Right renal cortex interstitium (tissue), 3 donors: Measurements from ENCODE around the gene AP1G2. TPM values are rescaled to one million over a fixed set of nuclear protein-coding genes. Genes with fewer than 3 reads are reported as not detected.

Experiments used
- DNase-seq, 3 donors: peaks; one replicate each; pipeline ENCODE4 v3.0.0-alpha.2; 2013; ENCODE audit warnings: low read depth in 3 of 3, low spot score in 2 of 3
- polyA plus RNA-seq, 3 donors: library from polyadenylated mRNA; unstranded; fragments of 120-200 nt; gene quantifications; one replicate each; pipeline ENCODE4 v1.2.1, GENCODE V29; 2013; ENCODE audit not compliant: insufficient read length in 3 of 3

Gene AP1G2
- polyA plus RNA-seq, 3 donors: 57.6 to 67.8 (median 60.9) TPM

DNA sequence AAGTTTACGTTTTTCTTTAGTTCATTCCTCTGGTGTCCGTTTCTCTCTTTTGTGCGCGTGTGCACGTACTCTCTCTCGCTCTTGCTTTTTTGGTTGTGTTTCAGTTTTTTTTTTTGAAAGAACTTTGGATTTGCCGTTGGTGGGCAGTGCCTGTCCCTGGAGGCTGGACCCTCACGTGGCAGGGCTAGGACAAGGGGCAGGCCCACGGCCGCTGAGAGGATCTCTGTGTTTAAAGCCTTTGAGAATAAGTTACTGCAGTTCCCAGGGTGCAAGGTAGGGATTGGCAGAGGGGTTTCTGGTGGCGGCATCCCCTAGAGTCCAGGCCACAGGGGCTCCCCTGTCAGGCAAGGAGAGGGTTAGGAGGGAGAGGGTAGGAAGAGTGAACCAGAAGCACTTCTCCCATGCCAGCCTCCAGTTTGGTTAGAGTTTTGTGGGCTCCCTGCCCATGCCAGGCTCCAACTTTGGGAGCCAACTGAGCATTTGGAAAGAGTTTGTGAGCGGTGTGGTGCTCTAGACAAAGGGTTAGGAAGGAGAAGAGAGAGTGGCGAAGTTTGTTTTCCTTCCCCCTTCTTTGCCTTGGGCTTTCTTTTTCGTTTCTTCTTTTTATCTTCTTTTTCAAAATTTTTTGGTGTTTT is 46.6 kb downstream of the AP1G2 start:
- DNase-seq: no peak

DNA sequence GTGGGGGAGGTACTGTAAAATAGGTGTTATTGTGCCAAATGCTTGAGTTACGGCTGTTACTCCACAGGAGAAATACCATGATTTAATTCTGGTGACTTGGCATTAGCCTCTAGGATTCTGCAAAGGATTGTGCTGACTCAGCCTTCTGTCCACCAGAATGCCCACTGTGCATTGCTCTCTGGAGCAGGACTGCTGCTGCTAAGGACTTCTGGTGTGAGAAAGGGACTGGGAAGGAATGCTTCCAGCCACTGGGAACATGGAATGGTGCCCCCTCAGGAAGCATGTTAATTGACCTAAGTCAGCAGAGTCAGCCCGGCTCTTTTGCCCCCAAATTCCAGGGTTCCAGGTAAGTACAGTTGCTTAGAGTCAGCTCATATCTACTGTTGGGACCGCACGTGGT is 48.9 kb downstream of the AP1G2 start:
- no peak for DNase-seq

DNA sequence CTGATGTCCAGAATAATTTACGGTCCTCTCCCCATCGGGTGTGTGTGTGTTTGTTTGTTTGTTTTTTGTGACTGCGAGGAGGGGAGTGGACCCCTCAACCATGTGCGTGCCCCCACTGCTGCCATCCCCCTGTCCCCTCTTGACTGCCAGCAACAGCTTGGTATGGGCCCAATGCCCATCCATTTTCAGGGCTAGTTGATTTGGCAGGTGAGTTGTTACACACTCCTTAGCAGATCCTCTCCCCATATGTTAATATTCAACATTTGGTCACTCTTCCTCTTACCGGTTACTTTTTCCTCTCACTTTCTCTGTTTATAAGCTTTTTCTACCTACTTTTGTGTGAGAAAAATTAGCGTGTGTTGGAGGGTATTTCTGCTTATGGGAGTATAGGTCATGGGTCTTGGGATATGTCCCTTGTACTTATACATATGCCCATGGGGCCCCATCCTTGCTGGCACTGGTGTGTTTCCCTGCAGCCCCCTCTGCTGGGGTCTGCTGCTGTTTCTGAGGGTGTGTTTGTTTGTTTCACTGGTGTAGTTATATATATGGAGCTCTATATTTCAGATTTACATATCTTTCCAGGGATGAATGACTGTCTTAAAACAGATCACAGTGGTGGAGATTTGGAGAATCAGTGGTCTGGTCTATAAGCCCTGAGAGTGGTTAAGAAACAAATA is 49.8 kb downstream of the AP1G2 start:
- no peak for DNase-seq

DNA sequence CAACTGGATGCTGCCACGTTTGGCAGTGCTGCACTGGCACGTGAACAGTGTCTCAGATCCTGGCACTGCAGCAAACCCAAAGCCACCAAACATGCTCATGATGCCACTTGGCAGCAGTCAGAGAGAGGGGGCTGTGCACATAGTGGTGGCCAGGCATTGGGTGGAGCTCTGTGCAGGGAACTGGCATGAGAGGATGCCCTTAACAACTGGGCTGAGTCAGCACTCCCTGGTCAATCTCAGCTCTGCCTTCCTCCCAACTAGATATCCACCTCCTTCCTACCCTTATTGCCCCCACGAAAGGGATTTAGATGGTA is 53.0 kb downstream of the AP1G2 start:
- no peak for DNase-seq

DNA sequence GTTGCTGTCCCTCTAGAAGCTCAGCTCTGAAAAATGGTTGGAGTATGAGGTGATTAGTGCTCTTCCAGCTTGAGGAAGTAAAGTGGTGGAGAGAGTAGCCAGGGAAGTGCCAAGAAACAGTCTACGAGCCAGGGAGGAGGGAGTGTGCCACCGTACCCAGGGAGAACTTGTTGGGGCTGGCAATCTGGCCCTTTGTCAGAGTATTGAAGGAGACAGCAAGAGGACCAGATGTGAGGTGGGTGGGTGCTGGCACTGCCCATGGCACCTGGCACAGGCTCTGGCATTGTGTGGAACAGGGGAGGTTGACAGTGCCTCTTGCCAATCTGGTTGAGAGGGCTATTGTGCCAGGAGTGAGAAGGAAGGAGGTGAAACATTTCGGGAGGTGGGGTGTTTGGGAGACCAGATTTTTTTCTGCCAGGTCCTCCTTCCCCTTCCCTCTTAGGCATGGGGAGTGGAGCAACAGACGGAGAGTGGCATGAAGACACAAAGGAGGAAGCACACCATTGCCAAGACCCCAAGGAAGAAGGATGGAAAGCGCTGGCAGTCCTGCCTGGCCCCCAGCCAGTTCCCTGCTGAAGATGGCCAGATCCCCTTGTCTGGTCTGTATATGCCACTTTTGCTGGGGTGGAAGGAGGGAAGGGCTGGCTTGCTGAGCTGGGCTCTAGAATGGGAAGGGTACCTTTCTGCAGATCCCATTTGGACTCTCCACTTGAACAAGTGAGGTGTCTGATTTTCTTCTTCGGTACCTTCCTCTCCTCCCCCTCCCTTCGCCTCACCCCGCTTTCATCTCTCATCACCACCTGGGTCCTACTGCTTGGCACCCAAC is 53.6 kb downstream of the AP1G2 start:
- DNase-seq: no peak

DNA sequence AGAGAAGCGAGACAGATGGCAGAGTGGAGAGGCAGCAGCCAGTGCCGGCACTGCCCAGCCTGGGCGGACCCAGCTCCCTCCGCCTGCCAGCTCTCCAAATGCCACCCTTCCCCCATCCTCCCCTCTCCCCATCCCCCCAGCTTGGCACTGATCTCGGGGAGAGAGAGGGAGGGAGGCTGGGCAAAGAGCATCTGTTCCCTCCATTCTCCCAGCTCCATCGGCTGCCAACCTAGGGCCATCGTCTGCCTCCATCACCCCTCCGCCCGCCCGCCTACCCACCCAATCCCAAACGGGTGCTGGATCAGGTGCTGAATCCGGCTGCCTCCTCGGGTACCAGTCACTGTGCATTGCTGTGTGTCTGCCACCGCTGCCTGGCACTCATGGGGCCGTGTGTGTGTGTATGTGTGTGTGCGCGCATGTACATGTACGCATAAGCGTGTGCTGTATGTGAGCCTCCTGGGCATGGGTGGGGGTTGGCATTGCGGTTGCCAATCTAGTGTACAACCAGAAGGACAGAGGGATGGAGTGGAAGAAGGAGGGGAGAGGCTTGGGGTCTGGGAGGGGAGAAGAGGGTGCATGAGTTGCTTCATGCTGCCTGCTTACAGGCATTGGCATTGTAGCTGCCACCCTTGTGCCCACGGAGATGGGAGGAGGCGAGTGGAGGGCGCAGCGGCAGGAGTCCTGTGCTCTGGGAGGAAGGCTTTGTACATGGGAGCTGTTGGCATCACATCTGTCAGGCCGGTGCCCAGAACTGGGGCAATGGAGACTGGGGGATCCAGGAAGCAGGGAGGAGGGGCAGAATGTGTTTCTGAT is 54.4 kb downstream of the AP1G2 start:
- DNase-seq: no peak

DNA sequence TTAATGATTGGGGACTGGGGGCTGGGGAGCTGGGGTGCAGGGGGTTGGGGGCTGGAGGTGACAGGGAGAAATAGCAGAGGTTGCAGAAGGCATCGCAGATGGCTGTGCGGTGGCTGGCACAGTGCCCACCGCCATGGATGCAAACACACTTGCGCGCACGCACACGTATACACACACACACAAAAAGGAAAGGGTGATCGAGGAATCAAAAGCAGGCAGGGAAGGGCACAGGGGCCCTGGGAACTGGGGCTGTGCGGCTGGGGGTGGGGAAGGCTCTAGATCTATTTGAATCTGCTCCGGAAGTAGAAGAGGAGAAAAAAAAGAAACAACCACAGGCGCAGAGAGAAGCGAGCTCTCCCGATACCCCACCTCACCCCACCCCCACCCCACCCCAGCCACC is 55.4 kb downstream of the AP1G2 start:
- DNase-seq: no peak

Other genes starting within 250 kb of the AP1G2 start
- gene PABPN1, start 246.3 kb downstream of the AP1G2 start, polyA plus RNA-seq: 100 to 1,000 TPM; 235 to 262 (median 252) TPM
- 10 to 100 TPM; 50.0 to 51.5 (median 50.4) TPM for gene SLC22A17, start 214.9 kb downstream of the AP1G2 start, polyA plus RNA-seq
- gene EFS, start 202.6 kb downstream of the AP1G2 start, polyA plus RNA-seq: 10 to 100 TPM; 28.1 to 29.7 (median 29.5) TPM
- not detected for gene IL25, start 195.0 kb downstream of the AP1G2 start, polyA plus RNA-seq
- gene CMTM5, start 190.7 kb downstream of the AP1G2 start, polyA plus RNA-seq: 1 to 10 TPM; 2.2 to 3.9 (median 2.9) TPM
- gene MYH6, start 159.5 kb downstream of the AP1G2 start, polyA plus RNA-seq: under 1 TPM; 0.18 to 0.21 (median 0.19) TPM
- 1 to 10 TPM in 2 of 3 donors, under 1 TPM in 1; 0.25 to 6.7 (median 2.1) TPM for gene MYH7, start 132.1 kb downstream of the AP1G2 start, polyA plus RNA-seq
- gene NGDN, start 98.1 kb downstream of the AP1G2 start, polyA plus RNA-seq: 10 to 100 TPM; 71.4 to 81.2 (median 76.7) TPM
- 1 to 10 TPM; 6.7 to 7.3 (median 7.2) TPM for gene ZFHX2, start 16.0 kb downstream of the AP1G2 start, polyA plus RNA-seq
- 10 to 100 TPM; 14.2 to 18.5 (median 17.4) TPM for gene THTPA, start 11.5 kb downstream of the AP1G2 start, polyA plus RNA-seq
- 10 to 100 TPM in 1 of 3 donors, 1 to 10 TPM in 2; 8.5 to 10.3 (median 9.1) TPM for gene JPH4, start 11.0 kb upstream of the AP1G2 start, polyA plus RNA-seq
- gene DHRS2, start 68.6 kb upstream of the AP1G2 start, polyA plus RNA-seq: 10 to 100 TPM in 2 of 3 donors, 1 to 10 TPM in 1; 9.1 to 55.2 (median 42.1) TPM